Measurements from ENCODE around the gene RAMP3.

DNA sequence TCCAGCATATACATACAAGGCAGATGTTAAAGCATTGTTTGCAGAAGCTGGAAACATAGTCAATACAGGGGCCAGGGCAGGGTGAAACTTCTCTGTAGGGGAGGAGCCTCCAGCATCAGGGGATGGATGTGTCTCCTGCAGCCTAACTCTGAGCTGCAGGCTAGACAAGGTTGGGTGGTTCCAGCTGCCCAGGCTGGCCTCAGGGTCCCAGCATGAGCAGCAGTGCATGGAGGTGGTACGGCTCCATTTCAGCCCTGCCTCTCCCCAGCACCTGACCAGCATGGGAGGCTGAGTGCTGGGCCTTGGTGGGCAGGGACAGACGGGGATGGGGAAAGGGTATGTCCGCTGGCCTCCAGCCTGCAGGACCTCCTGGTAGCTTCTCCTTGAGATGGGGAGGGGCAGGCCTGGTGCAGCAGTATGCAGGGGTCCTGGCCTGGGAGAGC lies 38.7 kb upstream of the RAMP3 start:
- TF ChIP-seq EZH2 (IDR thresholded peaks at IDR 0.05; ENCODE audit: low read length, missing control alignments) = no peak
- TF ChIP-seq, protein P1, sequence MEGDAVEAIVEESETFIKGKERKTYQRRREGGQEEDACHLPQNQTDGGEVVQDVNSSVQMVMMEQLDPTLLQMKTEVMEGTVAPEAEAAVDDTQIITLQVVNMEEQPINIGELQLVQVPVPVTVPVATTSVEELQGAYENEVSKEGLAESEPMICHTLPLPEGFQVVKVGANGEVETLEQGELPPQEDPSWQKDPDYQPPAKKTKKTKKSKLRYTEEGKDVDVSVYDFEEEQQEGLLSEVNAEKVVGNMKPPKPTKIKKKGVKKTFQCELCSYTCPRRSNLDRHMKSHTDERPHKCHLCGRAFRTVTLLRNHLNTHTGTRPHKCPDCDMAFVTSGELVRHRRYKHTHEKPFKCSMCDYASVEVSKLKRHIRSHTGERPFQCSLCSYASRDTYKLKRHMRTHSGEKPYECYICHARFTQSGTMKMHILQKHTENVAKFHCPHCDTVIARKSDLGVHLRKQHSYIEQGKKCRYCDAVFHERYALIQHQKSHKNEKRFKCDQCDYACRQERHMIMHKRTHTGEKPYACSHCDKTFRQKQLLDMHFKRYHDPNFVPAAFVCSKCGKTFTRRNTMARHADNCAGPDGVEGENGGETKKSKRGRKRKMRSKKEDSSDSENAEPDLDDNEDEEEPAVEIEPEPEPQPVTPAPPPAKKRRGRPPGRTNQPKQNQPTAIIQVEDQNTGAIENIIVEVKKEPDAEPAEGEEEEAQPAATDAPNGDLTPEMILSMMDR (conservative IDR thresholded peaks at IDR 0.05 in 1 of 2, IDR thresholded peaks at IDR 0.05 in 1 of 2; ENCODE audit: low read depth in 1 of 2, low read length in 2 of 2) = no peak

Data from fibroblast of lung (primary cell).